MCF 10A (cell line): ENCODE data around the gene MTUS2. TPM values are rescaled to one million over a fixed set of nuclear protein-coding genes. Genes with fewer than 3 reads are reported as not detected.
"Not testable (repeated sequence)": the region's sequence is repeated elsewhere in the genome, so short reads cannot be mapped to it uniquely, and the experiment has no call there.

Experiments used
- BruUV-seq: library from RNA; stranded (reverse); fragments of 400-500 nt; replicated peaks from 2 replicates; lab custom pipeline; 2021; lab: Mats Ljungman, UMichigan
- CTCF ChIA-PET: fragments of 300-600 bp; sonication (Branson Sonifier 250); formaldehyde crosslinking; extraction: SDS; loops from one replicate; lab custom pipeline; 2021; ENCODE audit warnings: antibody characterized with exemption, inconsistent platforms; lab: Yijun Ruan, JAX
- POLR2A ChIA-PET: fragments of 300-600, 350-650 bp; sonication (Branson Sonifier 250); formaldehyde crosslinking; extraction: SDS; loops from one replicate; lab custom pipeline; 2020; ENCODE audit warnings: antibody characterized with exemption, inconsistent platforms; lab: Yijun Ruan, JAX
- DNase-seq: peaks from one replicate; pipeline ENCODE4 v3.0.0-alpha.2; 2018; ENCODE audit not compliant: unreplicated experiment
- H3K27ac Mint-ChIP-seq: one replicate; pipeline ENCODE4 v1.8.0; 2022; ENCODE audit warnings: mild to moderate bottlenecking, low read depth, mixed read lengths; ENCODE audit not compliant: unreplicated experiment
- H3K27me3 Mint-ChIP-seq: one replicate; pipeline ENCODE4 v1.8.0; 2022; ENCODE audit warnings: mixed read lengths; ENCODE audit not compliant: insufficient read depth, unreplicated experiment
- H3K36me3 Mint-ChIP-seq: one replicate; pipeline ENCODE4 v1.8.0; 2022; ENCODE audit warnings: mild to moderate bottlenecking, moderate library complexity, mixed read lengths; ENCODE audit not compliant: insufficient read depth, unreplicated experiment
- H3K4me1 Mint-ChIP-seq: one replicate; pipeline ENCODE4 v1.8.0; 2022; ENCODE audit warnings: mixed read lengths; ENCODE audit not compliant: insufficient read depth, unreplicated experiment
- H3K4me3 Mint-ChIP-seq: one replicate; pipeline ENCODE4 v1.8.0; 2022; ENCODE audit warnings: mild to moderate bottlenecking, moderate library complexity, mixed read lengths; ENCODE audit not compliant: unreplicated experiment
- H3K9me3 Mint-ChIP-seq: one replicate; pipeline ENCODE4 v1.8.0; 2022; ENCODE audit warnings: mixed read lengths; ENCODE audit not compliant: unreplicated experiment
- intact Hi-C: fragments of 100-400 bp; cut with micrococcal nuclease; formaldehyde crosslinking; loops from 2 replicates; pipeline ENCODE4 v1.14.1; 2022
- total RNA-seq: library from RNA; stranded (reverse); gene quantifications from 2 replicates; pipeline ENCODE4 v1.2.3, GENCODE V29; 2022
- TF ChIP-seq, protein P1 (sequence below): fragments of 200-600 bp; IDR thresholded peaks from one replicate; pipeline ENCODE4 v1.8.0; 2022; ENCODE audit warnings: antibody characterized with exemption, mild to moderate bottlenecking; ENCODE audit not compliant: unreplicated experiment

Gene MTUS2
- total RNA-seq, 1 experiment from 2014 or later: not detected

DNA sequence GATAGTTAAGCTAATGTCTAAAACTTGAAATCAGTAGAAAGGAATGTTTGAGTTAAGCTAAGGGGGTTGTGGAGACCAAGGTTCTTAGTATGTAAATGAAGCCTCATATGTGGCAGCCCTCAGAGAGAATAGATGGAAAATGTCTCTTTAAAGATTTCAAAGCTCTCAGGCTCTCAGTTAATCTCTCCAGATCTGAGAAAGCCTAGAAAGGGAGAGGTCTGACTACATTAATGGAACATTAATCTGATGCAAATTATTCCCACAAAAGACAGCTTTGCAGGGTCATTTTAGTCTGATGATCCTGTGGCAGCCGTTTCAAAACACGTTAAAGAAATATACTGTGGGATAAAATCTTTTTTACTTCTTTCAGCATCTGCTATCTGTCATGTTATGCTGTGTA, 508.4 kb downstream of the MTUS2 start:
- intact Hi-C loops: no loop called here
- ChIA-PET CTCF (no interaction called here), POLR2A (interaction anchor here (0.7 kb wide), 1 partner anchor 9 kb away, joined by 3 read pairs; no protein-coding TSS in a partner anchor)
- H3K9me3 Mint-ChIP-seq: no peaks in the 10 kb centered on the region
- no peak overlapping the region for H3K4me3 Mint-ChIP-seq
- no peaks in the 10 kb centered on the region for H3K36me3 Mint-ChIP-seq
- DNase-seq: no peak
- no TSS peak for BruUV-seq
- no peaks in the 10 kb centered on the region for H3K4me1 Mint-ChIP-seq
- no peak overlapping the region for H3K27ac Mint-ChIP-seq
- TF ChIP-seq, protein P1, sequence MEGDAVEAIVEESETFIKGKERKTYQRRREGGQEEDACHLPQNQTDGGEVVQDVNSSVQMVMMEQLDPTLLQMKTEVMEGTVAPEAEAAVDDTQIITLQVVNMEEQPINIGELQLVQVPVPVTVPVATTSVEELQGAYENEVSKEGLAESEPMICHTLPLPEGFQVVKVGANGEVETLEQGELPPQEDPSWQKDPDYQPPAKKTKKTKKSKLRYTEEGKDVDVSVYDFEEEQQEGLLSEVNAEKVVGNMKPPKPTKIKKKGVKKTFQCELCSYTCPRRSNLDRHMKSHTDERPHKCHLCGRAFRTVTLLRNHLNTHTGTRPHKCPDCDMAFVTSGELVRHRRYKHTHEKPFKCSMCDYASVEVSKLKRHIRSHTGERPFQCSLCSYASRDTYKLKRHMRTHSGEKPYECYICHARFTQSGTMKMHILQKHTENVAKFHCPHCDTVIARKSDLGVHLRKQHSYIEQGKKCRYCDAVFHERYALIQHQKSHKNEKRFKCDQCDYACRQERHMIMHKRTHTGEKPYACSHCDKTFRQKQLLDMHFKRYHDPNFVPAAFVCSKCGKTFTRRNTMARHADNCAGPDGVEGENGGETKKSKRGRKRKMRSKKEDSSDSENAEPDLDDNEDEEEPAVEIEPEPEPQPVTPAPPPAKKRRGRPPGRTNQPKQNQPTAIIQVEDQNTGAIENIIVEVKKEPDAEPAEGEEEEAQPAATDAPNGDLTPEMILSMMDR: no peak
- no peaks in the 10 kb centered on the region for H3K27me3 Mint-ChIP-seq

DNA sequence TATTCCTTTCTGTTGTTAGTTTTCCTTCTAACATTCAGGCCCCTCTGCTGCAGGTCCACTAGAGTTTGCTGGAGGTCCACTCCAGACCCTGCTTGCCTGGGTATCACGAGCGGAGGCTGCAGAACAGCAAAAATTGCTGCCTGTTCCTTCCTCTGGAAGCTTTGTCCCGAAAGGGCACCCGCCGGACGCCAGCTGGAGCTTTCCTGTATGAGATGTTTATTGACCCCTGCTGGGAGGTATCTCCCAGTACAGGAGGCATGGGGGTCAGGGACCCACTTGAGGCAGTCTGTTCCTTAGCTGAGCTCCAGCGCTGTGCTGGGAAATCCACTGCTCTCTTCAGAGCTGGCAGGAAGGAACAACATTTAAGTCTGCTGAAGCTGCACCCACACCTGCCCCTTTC, 516.2 kb downstream of the MTUS2 start:
- CTCF ChIA-PET: no interaction called here
- H3K36me3 Mint-ChIP-seq: no peaks in the 10 kb centered on the region

DNA sequence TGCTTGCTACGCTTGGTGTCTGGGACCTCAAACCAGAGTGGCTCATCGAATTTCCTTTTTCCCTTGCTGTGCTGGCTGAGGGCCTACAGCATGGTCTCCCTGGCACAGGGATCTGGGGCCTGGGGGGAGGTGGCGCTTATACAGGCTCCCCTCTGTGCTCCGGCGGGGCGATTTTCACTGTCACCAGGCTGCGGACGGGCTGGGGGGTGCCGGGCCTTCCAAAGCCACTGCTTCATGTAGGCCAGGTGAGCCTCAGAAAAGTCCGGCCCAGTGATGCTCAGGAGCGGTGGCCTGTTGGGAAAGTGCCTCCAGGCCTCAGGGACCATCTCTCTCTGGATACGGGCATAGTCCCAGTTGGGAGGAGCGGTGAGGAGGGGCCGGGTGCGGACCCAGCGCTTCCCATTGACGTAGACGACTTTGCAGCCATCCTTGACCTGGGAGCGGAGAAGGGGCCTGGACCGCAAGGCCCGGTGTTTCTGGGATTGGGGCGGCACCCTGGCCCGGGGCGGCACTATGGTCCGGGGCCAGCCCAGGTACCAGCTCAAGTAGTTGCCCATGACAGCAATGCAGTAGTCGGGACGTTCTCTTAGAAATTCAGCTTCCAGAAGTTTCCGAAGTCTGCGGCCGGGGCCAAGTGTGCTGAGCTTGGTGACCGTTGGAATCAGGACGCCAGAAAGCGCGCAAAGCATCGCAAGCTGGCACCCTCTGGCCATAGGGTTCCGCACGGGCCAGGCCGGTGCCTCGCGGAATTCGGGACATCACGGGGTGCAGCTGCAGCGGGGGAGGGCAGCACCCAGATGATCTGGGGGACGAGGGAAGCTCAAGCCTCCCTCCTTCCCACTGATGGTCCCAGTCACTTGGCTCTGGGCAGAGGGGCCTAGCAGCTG, 519.5 kb downstream of the MTUS2 start:
- peaks cover 8% of the 10 kb centered on the region for H3K9me3 Mint-ChIP-seq
- CTCF ChIA-PET: no interaction called here
- no peaks in the 10 kb centered on the region for H3K36me3 Mint-ChIP-seq
- no TSS peak for BruUV-seq
- intact Hi-C loops: no loop called here
- POLR2A ChIA-PET: no interaction called here
- no peak overlapping the region for H3K27ac Mint-ChIP-seq
- TF ChIP-seq, protein P1: no peak
- no peaks in the 10 kb centered on the region for H3K4me1 Mint-ChIP-seq
- DNase-seq: no peak
- H3K27me3 Mint-ChIP-seq: no peaks in the 10 kb centered on the region
- H3K4me3 Mint-ChIP-seq: no peak overlapping the region

More for the DNA sequence above, 516.2 kb downstream of the MTUS2 start:
- Mint-ChIP-seq H3K4me3 (no peak overlapping the region), H3K9me3 (no peaks in the 10 kb centered on the region), H3K4me1 (no peaks in the 10 kb centered on the region), H3K27me3 (no peaks in the 10 kb centered on the region), H3K27ac (no peak overlapping the region)
- no TSS peak for BruUV-seq
- intact Hi-C loops: no loop called here
- TF ChIP-seq, protein P1: no peak
- no peak for DNase-seq
- POLR2A ChIA-PET: no interaction called here

DNA sequence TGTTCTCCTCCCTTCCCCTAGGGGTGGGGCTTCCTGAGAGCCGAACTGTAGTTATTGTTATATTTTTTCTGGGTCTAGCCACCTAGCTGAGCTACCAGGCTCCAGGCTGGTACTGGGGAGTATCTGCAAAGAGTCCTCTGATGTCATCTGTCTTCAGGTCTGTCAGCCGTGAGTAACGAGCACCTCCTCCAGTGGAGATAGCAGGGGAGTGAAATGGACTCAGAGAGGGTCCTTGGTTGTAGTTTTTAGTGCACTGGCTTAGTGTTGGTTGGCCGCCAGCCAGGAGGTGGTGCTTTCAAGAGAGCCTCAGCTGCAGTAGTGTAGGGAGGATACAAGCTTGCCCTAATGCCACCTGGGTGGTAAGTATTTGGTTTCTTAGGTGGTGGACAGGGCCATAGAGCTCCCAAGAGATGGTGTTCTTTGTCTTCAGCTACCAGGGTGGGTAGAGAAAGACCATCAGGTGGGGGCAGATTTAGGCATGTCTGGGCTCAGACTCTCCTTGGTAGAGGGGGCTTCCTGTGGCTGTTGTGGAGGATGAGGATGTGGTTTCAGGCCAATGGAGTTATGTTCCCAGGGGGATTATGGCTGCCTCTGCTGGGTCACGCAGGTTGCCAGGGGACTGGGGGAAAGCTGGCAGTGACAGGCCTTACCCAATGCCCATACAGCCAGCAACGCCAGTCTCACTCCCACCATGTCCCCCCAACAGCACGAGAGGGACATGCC, 525.9 kb downstream of the MTUS2 start:
- Mint-ChIP-seq H3K9me3 (peaks cover 16% of the 10 kb centered on the region), H3K27me3 (peaks cover 21% of the 10 kb centered on the region)
- H3K4me3 Mint-ChIP-seq, H3K36me3 Mint-ChIP-seq, POLR2A ChIA-PET, intact Hi-C loops, H3K4me1 Mint-ChIP-seq, H3K27ac Mint-ChIP-seq, BruUV-seq, CTCF ChIA-PET, DNase-seq: not testable (repeated sequence)
